VCaP (cell line): ENCODE data around the gene LIPN.

Experiments used
- H3K27ac ChIP-seq: fragments of 450-650 bp; 2 replicates; pipeline ENCODE4 v1.5.1; 2017
- TF ChIP-seq, protein P1 (sequence below): fragments of 450-650 bp; conservative IDR thresholded peaks from 2 replicates; pipeline ENCODE4 v1.5.1; 2017; ENCODE audit warnings: mild to moderate bottlenecking, moderate library complexity

LIPN gene

GRCh38 chr10:88756660-88757059 lies 3.2 kb upstream of the LIPN start:
- TF ChIP-seq, protein P1, sequence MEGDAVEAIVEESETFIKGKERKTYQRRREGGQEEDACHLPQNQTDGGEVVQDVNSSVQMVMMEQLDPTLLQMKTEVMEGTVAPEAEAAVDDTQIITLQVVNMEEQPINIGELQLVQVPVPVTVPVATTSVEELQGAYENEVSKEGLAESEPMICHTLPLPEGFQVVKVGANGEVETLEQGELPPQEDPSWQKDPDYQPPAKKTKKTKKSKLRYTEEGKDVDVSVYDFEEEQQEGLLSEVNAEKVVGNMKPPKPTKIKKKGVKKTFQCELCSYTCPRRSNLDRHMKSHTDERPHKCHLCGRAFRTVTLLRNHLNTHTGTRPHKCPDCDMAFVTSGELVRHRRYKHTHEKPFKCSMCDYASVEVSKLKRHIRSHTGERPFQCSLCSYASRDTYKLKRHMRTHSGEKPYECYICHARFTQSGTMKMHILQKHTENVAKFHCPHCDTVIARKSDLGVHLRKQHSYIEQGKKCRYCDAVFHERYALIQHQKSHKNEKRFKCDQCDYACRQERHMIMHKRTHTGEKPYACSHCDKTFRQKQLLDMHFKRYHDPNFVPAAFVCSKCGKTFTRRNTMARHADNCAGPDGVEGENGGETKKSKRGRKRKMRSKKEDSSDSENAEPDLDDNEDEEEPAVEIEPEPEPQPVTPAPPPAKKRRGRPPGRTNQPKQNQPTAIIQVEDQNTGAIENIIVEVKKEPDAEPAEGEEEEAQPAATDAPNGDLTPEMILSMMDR, result no peak
- H3K27ac ChIP-seq, result no peak overlapping the region

GRCh38 chr10:88762906-88763305 lies 3.1 kb downstream of the LIPN start:
- H3K27ac ChIP-seq, result no peak overlapping the region
- TF ChIP-seq, protein P1, result no peak

DNA sequence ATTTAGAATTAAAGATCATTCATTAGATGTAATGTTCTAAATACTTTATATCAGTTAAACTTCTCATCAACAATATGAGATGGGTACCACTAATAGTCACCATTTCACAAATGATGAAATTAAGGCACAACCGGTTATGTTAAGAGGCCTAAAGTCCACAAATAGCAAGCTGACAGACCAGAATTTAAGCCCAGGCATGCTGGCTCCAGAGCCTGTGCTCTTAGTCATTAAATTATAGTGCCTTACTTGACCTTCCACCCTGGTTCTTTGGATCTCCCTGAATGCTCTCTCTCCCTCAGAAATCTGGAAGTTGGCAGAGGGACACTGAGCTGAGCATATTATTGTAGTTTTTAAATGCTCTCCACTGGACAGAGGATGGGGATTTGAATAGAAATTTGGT lies 3.6 kb downstream of the LIPN start:
- TF ChIP-seq, protein P1, result no peak
- no peak overlapping the region for H3K27ac ChIP-seq

DNA sequence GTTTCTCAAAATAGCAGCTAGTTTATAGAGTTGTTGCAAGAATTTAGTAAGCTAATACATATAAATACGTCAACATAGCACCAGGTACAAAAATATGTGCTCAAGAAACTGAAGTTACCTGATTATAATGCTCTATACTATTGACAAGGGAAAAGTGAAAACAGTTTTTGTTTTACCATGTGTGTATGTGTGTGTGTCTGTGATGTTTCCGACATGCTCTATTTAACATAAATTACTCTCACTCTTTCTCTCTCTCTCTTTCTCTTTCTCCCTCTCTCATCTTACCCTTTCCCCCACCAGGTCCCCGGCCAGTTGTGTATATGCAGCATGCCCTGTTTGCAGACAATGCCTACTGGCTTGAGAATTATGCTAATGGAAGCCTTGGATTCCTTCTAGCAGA lies 4.3 kb downstream of the LIPN start:
- H3K27ac ChIP-seq, result no peak overlapping the region
- TF ChIP-seq, protein P1, result no peak

DNA sequence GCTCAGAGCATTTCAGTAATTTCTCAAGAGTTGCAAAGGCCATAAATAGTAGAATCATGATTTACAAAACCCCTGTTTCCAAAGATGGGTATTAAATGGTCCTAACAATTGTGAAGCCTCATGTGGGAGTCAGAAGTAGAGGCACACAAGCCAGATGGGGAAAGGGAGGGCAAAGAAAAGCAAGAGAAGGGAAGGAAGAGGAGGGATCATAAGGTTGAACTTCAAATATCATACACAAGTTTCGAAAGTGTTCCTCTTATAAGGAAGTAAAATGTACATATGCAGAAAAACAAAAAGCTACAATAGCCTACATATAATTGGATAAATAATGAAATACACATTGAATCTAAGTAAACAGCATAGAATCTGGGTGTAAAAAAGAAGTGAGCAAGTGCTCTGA lies 6.0 kb downstream of the LIPN start:
- no peak overlapping the region for H3K27ac ChIP-seq
- TF ChIP-seq, protein P1, result no peak

- H3K27ac ChIP-seq, result no peak overlapping the region
- TF ChIP-seq, protein P1, result no peak
Measured at GRCh38 chr10:88769384-88769783, 9.6 kb downstream of the LIPN start.

- no peak overlapping the region for H3K27ac ChIP-seq
- TF ChIP-seq, protein P1, result no peak
Measured at GRCh38 chr10:88781206-88781605, 21.4 kb downstream of the LIPN start.

- no peak overlapping the region for H3K27ac ChIP-seq
- TF ChIP-seq, protein P1, result no peak
Measured at GRCh38 chr10:88782222-88782621, 22.4 kb downstream of the LIPN start.
